ENCODE measurements around the gene RXRA. TPM values are rescaled to one million over a fixed set of nuclear protein-coding genes. Genes with fewer than 3 reads are reported as not detected.

The RXRA gene
- total and polyA plus RNA-seq, 2 of the 13 experiments (the other 11 are each of a cell fraction or from before 2014, with no cell fraction given), result 18.9 to 29.2 TPM

DNA sequence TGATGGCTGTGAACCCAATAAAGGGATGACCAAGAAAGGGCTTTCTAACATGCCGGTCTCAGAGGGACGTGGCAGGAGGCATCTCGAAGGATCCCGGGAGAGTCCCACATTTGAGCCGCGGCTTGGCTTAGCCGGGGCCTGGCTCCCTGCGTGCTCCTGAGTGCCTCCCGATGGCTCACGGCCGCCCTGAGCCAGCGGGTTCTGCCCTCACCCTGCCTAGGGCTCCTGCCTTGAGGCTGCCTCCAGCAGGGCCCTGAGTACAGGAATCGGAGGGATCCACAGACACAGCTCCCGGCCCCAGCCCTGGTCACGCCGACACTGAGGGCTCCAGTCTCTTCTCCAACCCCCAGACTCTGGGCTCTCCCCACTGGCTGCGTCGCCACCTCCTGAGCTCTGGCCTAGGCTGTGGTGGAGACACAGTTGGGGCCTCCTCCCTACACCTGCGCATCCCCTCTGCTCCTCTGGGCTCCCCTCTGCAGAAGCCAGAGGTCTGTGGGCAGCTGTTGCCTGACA, 44.1 kb upstream of the RXRA start:
- no peak overlapping the region for H3K4me2 ChIP-seq (ENCODE audit: low read depth, low read length)
- H3K27ac ChIP-seq (ENCODE audit: extremely low read length, insufficient read depth, low read length), result no peak overlapping the region
- H3K79me2 ChIP-seq (ENCODE audit: insufficient read depth, low read length), result no peaks in the 10 kb centered on the region
- FAIRE-seq, result no peak
- H3K36me3 ChIP-seq (replicated peaks in 1 of 2; ENCODE audit: control insufficient read depth in 1 of 2, insufficient read depth in 2 of 2, low read length in 2 of 2), result no peaks in the 10 kb centered on the region
- intact Hi-C loops (cut with micrococcal nuclease; ENCODE audit: unreplicated experiment) (no loop called here), in situ Hi-C loops (cut with HindIII; ENCODE audit: extremely low pct_ligation_motif_present, low pct_unique_long_range_greater_than_20kb) (no loop called here)
- 0 out of 3 replicates have a peak, but pooled peaks have one; percentile 14 for ATAC-seq
- no peaks in the 10 kb centered on the region for H4K20me1 ChIP-seq (ENCODE audit: insufficient read depth, low read length)
- no peak overlapping the region for H3K9ac ChIP-seq (ENCODE audit: insufficient read depth, low read depth, low read length)
- no peak for DNase-seq (ENCODE audit: low spot score)
- no peak overlapping the region for H3K4me3 ChIP-seq (replicated peaks in 1 of 3; ENCODE audit: insufficient read depth in 1 of 3, low read depth in 2 of 3, low read length in 3 of 3)
- POLR2A ChIA-PET, result no interaction called here
- H2AFZ ChIP-seq (ENCODE audit: low read length), result no peak overlapping the region
- CTCF ChIA-PET (ENCODE audit: low intra/inter-chr PET ratio, low total read pairs), result no interaction called here
- BruUV-seq (replicated peaks), result no TSS peak
- H3K9me3 ChIP-seq (ENCODE audit: low read length), result no peaks in the 10 kb centered on the region
- 67% methylated on average over 3 of the region's 19 CpGs for WGBS (ENCODE audit: low lambda C conversion rate)
- H3K4me1 ChIP-seq (ENCODE audit: insufficient read depth, low read length), result peaks cover 11% of the 10 kb centered on the region
- TF ChIP-seq ZBTB8A (CRISPR knock-in tag; IDR thresholded peaks at IDR 0.05; ENCODE audit: borderline replicate concordance, low read depth) (no peak), SP140L (CRISPR knock-in tag; IDR thresholded peaks at IDR 0.05; ENCODE audit: borderline replicate concordance) (no peak), NCOA2 (CRISPR knock-in tag; IDR thresholded peaks at IDR 0.05) (no peak), ZNF292 (CRISPR knock-in tag; IDR thresholded peaks at IDR 0.05; ENCODE audit: borderline replicate concordance, low read depth) (no peak), BRD4 (CRISPR knock-in tag; IDR thresholded peaks at IDR 0.05) (no peak), ZNF335 (CRISPR knock-in tag; IDR thresholded peaks at IDR 0.05) (no peak), FLYWCH1 (CRISPR knock-in tag; IDR thresholded peaks at IDR 0.05) (no peak), IRF2 (CRISPR knock-in tag; IDR thresholded peaks at IDR 0.05) (no peak), KMT2B (CRISPR knock-in tag; IDR thresholded peaks at IDR 0.05) (no peak), YEATS4 (CRISPR knock-in tag; IDR thresholded peaks at IDR 0.05; ENCODE audit: borderline replicate concordance) (no peak), SALL2 (CRISPR knock-in tag; IDR thresholded peaks at IDR 0.05) (no peak), ZNF839 (CRISPR knock-in tag; IDR thresholded peaks at IDR 0.05; ENCODE audit: borderline replicate concordance) (no peak), NCOR1 (IDR thresholded peaks at IDR 0.05; ENCODE audit: borderline replicate concordance, low read length) (no peak)
- TF ChIP-seq, protein P1, sequence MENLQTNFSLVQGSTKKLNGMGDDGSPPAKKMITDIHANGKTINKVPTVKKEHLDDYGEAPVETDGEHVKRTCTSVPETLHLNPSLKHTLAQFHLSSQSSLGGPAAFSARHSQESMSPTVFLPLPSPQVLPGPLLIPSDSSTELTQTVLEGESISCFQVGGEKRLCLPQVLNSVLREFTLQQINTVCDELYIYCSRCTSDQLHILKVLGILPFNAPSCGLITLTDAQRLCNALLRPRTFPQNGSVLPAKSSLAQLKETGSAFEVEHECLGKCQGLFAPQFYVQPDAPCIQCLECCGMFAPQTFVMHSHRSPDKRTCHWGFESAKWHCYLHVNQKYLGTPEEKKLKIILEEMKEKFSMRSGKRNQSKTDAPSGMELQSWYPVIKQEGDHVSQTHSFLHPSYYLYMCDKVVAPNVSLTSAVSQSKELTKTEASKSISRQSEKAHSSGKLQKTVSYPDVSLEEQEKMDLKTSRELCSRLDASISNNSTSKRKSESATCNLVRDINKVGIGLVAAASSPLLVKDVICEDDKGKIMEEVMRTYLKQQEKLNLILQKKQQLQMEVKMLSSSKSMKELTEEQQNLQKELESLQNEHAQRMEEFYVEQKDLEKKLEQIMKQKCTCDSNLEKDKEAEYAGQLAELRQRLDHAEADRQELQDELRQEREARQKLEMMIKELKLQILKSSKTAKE (CRISPR knock-in tag; IDR thresholded peaks at IDR 0.05; ENCODE audit: borderline replicate concordance), result no peak
- peaks cover 13 to 60% of the 10 kb centered on the region in 2 experiments for H3K27me3 ChIP-seq (ENCODE audit: control insufficient read depth in 1 of 2, insufficient read depth in 2 of 2, low read length in 2 of 2)
